HG03378 (cell line): ENCODE measurements around the gene LPAR6.
"Not testable (repeated sequence)": the region's sequence is repeated elsewhere in the genome, so short reads cannot be mapped to it uniquely, and the experiment has no call there.

Source experiments
- ATAC-seq: cut with Tn5 transposase; IDR thresholded peaks from one replicate; pipeline ENCODE4 v1.9.1; 2021; ENCODE audit warnings: mild to moderate bottlenecking, moderate library complexity; ENCODE audit not compliant: unreplicated experiment

Gene LPAR6

GRCh38 chr13:48412881-48413351 is at the start of gene LPAR6:
LPAR6 (minus strand) TSS chr13:48413113; CDS start chr13:48412423, 690 bp downstream.
- ATAC-seq, result no peak

- ATAC-seq, result no peak
Observed at GRCh38 chr13:48457578-48458242, 44.8 kb upstream of the LPAR6 start.

- ATAC-seq, result no peak
Observed at GRCh38 chr13:48456546-48456945, 43.6 kb upstream of the LPAR6 start.

- ATAC-seq, result not testable (repeated sequence)
Observed at GRCh38 chr13:48451196-48451595, 38.3 kb upstream of the LPAR6 start.

GRCh38 chr13:48449656-48450055 is 36.7 kb upstream of the LPAR6 start:
- no peak for ATAC-seq

- ATAC-seq, result no peak
Observed at GRCh38 chr13:48448959-48449614, 36.2 kb upstream of the LPAR6 start.

GRCh38 chr13:48448285-48448958 is 35.5 kb upstream of the LPAR6 start:
- no peak for ATAC-seq

- ATAC-seq, result no peak
Observed at GRCh38 chr13:48446464-48446863, 33.6 kb upstream of the LPAR6 start.

- no peak for ATAC-seq
Observed at GRCh38 chr13:48443442-48444208, 30.7 kb upstream of the LPAR6 start.

GRCh38 chr13:48437371-48437770 is 24.5 kb upstream of the LPAR6 start:
- no peak for ATAC-seq

GRCh38 chr13:48436661-48437288 is 23.9 kb upstream of the LPAR6 start:
- no peak for ATAC-seq

- no peak for ATAC-seq
Observed at GRCh38 chr13:48434200-48434599, 21.3 kb upstream of the LPAR6 start.

- no peak for ATAC-seq
Observed at GRCh38 chr13:48431987-48432615, 19.2 kb upstream of the LPAR6 start.

GRCh38 chr13:48431431-48431830 is 18.5 kb upstream of the LPAR6 start:
- no peak for ATAC-seq

- ATAC-seq, result no peak
Observed at GRCh38 chr13:48429886-48430285, 17.0 kb upstream of the LPAR6 start.

GRCh38 chr13:48429036-48429435 is 16.1 kb upstream of the LPAR6 start:
- no peak for ATAC-seq

GRCh38 chr13:48426755-48427298 is 13.9 kb upstream of the LPAR6 start:
- ATAC-seq, result not testable (repeated sequence)

- no peak for ATAC-seq
Observed at GRCh38 chr13:48426052-48426451, 13.1 kb upstream of the LPAR6 start.

- ATAC-seq, result no peak
Observed at GRCh38 chr13:48424212-48424611, 11.3 kb upstream of the LPAR6 start.

- not testable (repeated sequence) for ATAC-seq
Observed at GRCh38 chr13:48422003-48422402, 9.1 kb upstream of the LPAR6 start.
